GDM1 (cell line): Measurements from ENCODE around the gene RAB3A.
A peak's percentile ranks its signal among the peaks of the same experiment; 100 is the strongest.
"Not testable (repeated sequence)": the region's sequence is repeated elsewhere in the genome, so short reads cannot be mapped to it uniquely, and the experiment has no call there.

Source experiments
- DNase-seq: peaks from one replicate; lab custom pipeline; 2025; lab: John Stamatoyannopoulos, UW

Gene RAB3A

DNA sequence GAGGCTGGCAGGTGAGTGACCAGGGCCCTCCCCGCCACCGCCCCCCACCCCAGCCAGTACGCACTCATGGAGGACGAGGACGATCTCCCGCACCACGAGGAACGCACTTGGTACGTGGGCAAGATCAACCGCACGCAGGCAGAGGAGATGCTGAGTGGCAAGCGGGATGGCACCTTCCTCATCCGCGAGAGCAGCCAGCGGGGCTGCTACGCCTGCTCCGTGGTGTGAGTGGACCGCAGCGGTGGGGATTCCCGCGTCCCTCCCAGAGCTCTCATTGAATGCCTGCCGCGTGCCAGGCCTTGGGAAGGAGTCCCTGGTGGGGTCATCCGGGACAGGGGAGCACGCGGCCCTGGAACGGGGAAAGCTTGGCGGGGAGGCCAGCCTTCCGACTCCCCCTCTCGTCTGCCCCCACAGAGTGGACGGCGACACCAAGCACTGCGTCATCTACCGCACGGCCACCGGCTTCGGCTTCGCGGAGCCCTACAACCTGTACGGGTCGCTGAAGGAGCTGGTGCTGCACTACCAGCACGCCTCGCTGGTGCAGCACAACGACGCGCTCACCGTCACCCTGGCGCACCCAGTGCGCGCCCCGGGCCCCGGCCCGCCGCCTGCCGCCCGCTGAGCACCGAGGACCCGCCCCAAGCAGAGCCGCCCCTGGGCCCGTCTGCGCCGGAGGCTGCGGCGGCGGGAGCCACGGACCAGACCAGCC, 35.0 kb downstream of the RAB3A start:
- no peak for DNase-seq

DNA sequence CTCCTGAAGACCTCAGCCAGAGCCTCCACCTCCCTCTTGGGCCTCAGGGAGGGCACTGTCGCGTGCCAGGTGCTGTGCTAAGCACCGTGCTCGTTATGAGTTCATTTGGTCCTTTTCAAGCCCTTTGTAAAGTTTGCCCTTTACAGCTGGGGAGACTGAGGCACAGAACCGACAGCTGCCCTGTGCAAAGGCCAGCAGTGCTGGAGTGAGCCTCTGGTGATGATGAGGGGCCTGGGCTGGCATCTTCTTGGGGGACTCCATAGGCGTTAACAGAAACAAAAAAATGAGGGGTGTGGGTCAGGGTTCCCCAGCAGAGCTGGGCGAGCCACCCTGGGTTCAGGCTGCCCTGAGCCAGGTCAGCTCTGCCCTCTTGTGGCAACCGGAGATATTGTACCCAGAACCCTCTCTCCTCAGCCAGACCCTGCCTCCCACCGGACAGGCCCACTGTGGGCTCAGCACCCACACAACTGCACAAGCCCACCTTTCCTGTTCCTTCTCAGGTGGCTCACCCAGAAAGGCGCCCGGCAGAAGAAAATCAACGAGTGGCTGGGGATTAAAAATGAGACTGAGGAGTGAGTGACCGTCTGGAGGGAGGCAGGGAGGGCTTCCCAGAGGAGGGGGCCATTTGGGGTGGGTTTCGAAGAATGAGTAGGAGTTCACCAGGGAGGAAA, 35.7 kb downstream of the RAB3A start:
- DNase-seq = peak; percentile 39

DNA sequence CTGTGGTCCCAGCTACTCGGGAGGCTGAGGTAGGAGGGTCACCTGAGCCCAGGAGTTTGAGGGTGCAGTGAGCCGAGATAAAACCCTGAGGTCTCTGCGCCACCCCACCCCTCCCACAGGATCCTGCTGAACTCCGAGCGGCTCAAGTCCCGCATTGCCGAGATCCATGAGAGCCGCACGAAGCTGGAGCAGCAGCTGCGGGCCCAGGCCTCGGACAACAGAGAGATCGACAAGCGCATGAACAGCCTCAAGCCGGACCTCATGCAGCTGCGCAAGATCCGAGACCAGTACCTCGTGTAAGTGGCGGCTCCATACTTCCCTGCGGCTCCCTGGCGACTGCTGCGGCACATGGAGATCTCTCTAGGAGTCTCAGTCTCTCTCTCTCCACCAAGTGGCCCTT, 36.8 kb downstream of the RAB3A start:
- DNase-seq = no peak

DNA sequence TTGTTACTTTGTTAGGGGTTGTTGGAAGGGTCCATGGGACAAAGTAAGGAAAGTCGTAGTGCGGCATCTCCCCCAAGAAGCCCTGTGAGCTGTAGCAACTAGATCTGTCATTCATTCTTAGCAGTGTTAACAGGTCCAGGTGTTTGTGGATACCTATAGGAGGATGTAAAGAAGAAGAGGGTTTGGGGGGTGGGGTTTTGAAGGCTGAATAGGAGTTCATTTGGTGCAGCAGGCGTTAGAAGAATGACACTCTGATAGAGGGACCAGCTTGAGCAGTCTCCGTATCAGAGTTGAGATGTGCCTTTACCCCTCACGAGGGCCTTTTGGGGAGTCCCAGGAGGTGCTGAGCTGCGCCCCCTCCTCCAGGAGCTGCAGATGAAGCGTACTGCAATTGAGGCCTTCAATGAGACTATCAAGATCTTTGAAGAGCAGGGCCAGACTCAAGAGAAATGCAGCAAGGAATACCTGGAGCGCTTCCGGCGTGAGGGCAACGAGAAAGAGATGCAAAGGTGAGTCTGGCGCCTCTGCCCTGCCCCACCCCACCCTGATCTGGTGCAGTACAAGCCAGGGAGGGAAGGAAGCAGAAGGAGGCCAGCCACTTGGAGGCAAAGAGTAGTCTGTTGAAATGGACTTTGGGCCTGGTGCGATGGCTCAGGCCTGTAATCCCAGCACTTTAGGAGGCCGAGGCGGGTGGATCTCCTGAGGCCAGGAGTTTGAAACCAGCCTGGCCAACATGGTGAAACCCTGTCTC, 37.9 kb downstream of the RAB3A start:
- no peak for DNase-seq

DNA sequence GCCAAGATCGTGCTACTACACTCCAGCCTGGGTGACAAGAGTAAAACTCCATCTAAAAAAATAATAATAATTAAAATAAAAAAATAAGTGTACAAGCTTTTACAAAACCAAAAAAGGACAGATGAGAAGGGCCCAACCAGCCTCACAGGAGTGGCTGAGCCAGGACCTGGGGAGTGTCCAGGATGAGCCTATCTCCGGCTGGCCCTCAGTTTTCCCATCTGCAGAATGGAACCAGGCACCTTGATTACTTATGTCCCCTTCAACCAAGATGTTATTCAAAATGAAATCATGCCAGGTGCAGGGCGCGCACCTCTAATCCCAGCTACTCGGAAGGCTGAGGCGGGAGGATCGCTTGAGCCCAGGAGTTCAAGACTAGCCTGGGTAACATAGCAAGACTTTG, 39.8 kb downstream of the RAB3A start:
- no peak for DNase-seq

DNA sequence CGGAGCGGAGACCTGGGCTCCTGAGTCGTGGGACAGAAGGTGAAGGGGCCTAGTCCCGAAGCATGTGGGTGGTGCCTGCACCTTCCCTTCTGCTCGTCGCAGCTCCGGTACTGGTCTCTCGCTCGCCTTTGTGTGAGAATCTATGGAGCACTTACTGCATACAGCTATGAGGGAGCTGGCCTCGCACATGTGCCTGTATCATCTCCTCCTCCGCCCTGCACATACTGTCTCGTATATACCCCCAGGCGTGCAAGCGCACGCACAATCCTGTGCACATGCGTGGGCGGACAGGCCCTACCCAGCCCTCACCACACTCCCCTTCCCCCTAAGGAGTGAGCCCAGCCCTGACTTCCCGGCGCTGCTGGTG, 42.2 kb downstream of the RAB3A start:
- DNase-seq = no peak

DNA sequence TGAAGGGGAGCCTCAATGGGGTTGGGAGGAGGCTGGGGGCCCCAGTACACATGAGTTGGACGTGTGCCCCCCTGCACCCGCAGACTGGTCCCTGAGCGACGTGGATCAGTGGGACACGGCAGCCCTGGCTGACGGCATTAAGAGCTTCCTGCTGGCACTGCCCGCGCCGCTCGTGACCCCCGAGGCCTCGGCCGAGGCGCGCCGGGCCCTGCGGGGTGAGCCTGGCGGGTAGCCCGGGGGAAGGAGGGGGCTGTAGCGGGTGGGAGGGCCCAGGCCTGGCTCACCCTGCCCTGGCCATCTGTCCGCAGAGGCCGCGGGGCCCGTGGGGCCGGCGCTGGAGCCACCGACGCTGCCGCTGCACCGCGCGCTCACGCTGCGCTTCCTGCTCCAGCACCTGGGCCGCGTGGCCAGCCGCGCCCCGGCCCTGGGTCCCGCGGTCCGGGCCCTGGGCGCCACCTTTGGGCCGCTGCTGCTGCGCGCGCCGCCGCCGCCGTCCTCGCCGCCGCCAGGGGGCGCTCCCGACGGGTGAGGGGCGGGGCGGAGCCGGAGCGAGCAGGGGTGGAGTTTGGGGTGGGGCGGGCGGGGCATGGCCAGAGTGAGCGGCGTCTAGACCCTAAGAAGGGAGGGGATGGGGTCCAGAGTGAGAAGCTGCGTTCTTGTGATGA, 42.7 kb downstream of the RAB3A start:
- DNase-seq = peak; percentile 55

DNA sequence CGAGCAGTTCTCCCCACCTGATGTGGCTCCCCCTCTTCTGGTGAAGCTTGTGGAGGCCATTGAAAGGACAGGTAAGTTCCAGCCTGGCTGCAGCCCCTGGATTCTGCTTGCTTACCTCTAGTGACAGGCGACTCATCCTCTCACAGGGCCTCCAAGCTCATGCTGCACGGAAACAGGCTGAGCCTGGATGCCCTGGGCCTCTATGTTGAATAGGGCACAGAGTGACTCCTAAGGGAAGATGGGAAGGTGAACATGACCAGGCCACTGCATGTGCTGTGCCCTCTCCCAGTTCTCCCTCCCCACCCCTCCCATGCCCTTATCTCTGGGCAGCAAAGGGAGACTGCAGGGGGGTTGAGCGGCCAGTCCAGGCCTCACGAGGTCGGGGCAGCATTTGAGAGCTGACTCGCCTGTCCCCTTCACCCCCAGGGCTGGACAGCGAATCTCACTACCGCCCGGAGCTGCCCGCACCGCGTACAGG, 43.3 kb downstream of the RAB3A start:
- DNase-seq = no peak

DNA sequence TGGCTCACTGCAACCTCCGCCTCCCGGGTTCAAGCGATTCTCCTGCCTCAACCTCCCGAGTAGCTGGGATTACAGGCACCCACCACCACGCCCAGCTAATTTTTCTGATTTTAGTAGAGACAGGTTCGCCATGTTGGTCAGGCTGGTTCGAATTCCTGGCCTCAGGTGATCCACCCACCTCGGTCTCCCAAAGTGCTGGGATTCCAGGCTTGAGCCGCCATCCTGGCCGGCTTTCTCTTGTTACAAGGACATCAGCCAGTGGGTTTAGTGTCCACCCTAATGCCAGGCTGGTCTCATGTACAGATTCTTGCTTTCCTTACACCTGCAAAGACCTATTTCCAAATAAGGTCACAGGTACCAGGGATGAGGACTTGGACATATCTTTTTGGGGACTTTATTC, 44.0 kb downstream of the RAB3A start:
- DNase-seq = no peak

DNA sequence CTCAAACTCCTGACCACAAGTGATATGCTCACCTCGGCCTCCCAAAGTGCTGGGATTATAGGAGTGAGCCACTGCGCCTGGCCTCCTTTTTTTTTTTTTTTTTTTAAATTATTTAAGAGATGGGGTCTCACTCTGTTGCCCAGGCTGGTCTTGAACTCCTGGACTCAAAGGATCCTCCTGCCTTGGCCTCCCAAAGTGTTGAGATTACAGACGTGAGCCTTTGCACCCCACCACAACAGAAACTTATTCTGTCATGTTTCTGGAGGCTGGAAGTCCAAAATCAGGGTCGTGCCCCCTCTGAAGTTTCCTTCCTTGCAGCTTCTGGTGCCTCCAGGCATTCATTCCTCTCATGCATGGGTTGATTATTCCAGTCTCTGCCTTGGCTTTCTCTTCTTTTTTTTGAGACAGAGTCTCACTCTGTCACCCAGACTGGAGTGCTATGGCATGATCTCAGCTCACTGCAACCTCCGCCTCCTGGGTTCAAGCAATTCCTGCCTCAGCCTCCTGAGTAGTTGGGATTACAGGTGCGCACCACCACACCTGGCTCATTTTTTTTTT, 44.7 kb downstream of the RAB3A start:
- DNase-seq = not testable (repeated sequence)

DNA sequence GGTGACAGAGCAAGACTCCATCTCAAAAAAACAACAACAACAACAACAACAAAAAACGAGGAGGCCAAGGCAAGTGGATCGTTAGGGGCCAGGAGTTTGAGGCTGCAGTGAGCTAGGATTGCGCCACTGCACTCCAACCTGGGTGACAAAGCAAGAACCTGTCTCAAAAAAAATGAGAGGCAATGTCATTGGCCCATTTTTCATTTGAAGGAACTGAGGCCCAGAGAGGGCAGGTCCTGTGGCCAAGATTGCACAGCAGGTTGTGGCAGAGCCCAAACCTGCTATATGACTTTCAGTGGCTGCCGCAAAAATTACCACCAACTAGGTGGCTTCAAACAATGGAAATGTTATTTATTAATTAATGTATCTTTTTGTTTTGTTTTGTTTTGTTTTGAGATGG, 45.4 kb downstream of the RAB3A start:
- DNase-seq = no peak

DNA sequence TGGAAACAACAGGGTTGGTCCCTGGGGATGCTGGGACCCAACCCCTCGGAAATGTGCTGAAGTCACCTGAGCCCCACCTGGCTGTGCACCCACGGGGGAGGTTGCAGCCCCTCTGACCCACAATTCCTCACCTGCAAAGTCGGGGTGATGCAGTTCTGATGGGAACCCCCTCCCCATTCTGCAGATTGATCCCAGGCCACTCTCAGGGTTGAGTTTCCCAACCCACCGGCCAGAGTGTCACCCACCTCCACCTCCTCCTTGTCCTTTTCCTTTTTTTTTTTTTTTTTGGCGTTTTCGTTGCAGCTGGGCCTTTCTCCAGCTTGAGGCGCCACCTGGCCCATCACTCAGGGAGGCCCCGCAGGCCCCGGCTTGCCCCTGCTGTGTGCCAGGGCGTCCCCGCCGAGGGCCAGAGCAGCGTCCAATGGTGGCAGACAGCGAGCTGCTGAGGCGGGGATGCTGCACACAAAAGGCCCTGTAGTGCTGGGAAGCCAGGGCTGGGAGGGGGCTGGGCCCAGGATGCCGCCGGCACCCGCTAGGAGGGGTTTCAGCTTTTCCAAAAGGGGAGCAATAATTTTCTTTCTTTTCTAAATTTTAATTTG, 46.3 kb downstream of the RAB3A start:
- DNase-seq = no peak

DNA sequence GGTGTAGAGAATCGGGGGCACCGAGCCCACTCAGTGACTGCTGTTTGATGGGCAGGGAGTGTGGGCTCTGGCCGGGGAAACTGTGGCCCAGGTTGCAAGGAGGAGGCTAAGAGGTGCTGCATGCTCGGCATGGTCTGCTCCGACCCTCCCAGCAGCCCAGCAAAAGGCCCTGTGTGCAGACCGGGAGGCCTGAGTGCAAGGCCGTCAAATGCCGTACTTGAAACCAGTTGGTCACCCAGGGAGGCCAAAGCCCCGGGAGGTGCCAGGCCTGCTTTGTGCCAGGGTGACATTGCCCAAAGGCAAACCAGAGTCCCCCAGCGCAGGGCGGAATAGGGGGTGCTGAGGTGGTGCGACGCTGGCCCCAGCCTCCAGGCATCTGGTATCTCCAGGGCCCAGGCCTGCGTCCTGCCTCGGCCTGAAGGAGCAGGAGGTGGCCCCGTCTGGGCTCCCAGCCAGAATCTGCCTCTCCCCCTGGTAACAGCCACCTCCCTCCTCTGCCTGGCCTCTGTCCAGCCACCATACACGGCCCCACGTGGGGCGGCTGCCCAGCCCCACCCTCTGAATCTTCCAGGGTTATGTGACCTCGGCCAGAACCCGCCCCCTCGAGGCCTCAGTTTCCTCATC, 46.9 kb downstream of the RAB3A start:
- DNase-seq = no peak

DNA sequence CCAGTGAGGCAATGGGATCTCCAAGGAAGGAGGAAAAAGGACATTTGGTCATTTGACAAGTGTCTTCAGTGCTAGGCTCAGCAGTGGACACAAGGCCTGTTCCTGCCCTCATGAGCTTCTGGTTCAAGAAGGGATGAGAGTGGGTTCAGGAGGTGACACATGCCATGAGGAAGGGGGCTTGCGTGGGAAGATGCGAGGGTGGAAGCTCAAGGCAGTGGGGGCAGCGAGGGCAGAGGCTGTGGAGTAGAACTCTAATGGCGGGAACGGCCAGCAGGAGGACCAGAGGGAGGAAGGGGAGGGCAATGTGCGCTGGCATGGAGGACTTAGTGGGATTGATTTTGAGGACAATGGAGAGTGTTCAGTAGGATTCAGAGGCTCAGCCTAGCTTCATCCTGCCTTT, 47.6 kb downstream of the RAB3A start:
- DNase-seq = no peak

DNA sequence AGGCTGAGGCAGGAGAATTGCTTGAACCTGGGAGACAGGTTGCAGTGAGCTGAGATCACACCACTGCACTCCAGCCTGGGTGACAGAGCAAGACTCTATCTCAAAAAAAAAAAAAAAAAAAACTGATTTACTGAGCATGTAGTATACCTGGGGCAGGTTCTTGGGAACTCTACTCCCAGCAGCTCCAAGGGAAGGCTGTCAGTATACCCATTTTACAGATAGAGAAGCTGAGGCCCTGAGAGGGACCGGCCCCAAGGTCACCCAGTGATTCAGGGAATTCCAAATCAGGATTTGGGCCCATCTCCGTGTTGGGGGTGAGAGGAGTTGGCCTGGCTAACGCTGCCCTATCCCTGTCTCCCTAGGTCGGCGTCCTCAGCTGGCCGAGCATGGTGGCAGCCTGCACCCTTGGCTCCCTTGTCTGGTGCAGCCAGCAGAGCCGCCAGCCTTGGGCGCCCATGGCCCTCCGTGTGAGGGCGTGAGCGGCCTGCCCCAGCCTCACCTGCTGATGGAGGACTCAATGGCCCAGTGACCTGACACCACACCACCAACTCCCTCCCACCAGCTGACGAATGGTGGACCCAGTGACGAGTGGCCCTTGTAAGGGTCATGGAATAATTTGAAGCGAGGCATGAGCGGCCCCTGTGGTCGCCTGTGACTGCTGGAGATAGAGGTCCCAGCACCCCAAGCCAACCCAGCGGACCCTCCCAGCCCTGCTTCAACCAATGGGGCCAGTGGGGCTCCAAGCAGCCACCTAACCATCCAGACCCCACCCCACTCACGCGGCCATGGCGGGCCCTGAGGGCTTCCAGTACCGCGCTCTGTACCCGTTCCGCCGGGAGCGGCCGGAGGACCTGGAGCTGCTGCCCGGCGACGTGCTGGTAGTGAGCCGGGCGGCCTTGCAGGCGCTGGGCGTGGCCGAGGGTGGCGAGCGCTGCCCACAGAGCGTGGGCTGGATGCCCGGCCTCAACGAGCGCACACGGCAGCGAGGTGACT, 48.5 kb downstream of the RAB3A start:
- no peak for DNase-seq

DNA sequence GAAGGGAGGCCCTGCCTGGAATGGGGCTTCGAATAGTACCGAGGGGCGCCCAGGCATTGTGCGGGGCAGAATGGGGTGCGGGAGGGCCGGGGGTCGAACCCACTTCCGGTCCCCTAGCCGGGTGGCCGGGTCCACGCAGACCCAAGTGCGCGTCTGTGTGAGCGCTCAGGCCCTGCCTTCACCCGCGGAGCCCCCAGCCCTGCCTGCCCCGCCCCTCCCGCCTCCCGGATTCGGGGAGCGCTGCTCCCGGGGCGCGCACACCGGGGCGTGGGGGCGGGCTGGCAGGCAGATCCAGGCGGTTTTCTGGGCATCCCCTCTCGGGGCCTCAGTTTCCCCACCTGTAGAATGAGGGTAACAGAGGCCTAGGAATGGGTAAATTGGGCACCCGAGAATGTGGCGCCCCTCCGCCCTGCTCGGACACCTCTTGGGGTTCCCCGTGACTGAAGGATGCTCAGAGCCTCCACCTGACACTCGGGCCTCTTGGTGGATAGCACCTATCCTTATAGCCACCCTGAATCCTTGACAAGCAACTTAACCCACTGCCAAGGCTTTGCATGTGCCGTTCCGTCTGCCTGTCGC, 50.2 kb downstream of the RAB3A start:
- no peak for DNase-seq

DNA sequence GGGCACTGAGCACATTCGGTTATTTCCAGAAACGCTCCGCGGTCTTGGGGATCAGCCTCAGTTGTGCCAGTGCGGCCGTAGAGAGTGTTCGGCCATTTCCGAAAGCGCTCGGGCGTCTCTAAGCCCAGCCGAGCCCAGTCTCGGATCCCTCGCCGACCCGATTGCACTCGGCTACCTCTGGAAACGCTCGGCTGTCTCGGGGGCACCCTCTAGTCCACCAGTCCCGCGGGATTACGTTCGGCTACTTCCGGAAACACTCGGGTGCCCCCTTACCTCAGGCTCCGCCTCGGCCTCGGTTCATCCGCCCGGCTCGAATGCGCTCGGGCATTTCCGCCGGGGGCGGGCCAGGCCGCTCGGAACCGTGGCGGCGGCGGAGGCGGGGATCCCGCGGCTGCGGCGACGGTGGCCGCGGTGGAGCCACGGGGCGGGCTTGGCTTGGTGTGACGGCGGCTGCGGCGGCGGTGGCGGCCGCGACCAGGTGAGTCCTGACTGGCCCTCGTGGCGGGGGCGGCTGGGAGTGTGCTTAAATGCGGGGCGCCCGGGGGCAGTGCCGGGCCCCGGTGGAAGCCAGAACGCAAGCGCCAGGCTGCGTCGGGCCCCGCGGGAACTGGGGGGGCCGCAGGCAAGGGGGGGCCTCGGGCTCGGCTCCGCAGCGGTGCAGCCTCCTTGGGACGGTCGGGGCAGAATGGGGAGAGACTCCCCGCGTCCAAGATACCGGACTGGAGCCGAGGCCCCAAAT, 50.9 kb downstream of the RAB3A start, which contains the start of gene PIK3R2:
Gene PIK3R2, plus strand, starts transcription at position 347 of the 739 bp plus-strand sequence. CDS start 2,717 bp downstream, outside the sequence.
- peak; percentile 97 for DNase-seq

DNA sequence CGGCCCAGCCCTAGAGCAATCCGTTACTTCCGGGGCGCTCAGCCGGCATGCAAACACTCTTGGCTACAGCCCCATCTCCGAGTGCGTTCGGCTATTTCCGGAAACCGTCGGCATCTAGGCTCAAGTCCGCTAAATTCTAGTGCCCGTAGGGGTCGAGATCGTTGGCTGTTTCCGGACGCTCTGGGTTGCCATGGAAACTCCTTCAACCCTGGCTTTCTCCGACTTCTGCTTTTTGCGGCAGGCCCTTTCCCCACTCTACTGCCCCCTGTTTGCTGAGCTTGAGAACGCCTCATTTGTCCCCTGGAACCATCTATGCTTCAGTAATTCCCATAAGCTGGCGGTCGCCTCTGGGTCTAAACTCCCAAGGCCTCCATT, 51.4 kb downstream of the RAB3A start:
- DNase-seq = peak; percentile 96
